ENCODE results near the gene CPD. TPM values are rescaled to one million over a fixed set of nuclear protein-coding genes. Genes with fewer than 3 reads are reported as not detected.

The CPD gene
- total RNA-seq, 2 experiments from 2014 or later: 18.6 to 23.3 TPM

DNA sequence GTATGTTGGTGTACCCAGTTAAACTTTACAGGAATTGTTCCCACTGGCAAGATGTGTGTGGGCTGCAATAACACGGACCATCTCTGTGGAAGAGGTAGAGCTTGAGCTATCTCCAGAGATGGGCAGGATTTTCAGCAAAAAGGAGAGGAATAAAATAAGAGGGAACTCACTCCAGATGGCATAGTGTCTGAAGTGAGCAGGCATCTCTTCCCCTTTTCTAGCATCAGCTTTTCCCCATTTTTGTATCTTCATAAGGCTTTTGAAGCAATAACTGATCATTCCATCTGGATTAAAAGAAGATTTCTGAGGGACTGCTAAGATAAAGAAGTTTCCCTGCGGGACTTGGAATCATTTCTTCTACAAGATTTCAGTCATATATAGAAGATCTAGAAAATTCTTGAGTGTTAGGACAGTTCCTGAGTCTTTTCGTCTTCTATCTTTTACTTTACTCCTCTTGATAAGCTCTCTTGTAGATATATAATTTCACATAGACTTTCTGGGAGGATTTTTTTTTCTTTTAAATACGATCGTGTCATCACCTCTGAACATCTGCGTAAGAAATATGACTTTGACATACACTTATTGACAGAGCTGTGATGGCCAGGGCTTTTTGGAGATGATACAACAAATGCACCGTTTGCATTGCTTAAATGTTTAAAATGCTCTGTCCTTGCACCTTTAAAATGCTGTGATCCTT, 2.1 kb downstream of the CPD start:
- Mint-ChIP-seq H3K27me3 (peaks cover 2% of the 10 kb centered on the region), H3K4me1 (peaks cover 50% of the 10 kb centered on the region), H3K9me3 (no peaks in the 10 kb centered on the region), H3K27ac (no peak overlapping the region), H3K4me3 (peak overlapping the region; percentile 87), H3K36me3 (peaks cover 5% of the 10 kb centered on the region)
- ATAC-seq (ENCODE audit: low read depth): no peak
- DNase-seq: no peak
- POLR2A ChIA-PET: interaction anchor here (0.5 kb wide), 1 partner anchor 17 kb away, joined by 4 read pairs; no protein-coding TSS in a partner anchor

DNA sequence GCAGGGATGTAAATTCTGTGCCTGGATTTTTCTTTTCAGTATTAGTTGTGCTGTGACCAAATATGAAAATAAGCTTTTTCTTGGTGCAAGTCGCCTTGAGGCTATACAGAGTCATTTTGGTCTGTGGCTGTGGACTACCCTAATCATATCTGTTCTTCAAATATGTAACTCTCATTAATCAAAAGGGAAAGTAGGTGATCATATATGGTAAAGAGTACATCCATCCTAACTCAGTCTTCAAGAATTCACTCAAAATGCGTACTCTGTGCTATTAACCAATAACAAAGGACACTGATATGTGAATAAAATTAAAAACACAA, 2.6 kb downstream of the CPD start:
- POLR2A ChIA-PET: interaction anchor here (0.5 to 0.6 kb wide), 2 partner anchors 17 to 76 kb away, joined by 3 to 4 read pairs; no protein-coding TSS in a partner anchor
- ATAC-seq (ENCODE audit: low read depth): no peak

DNA sequence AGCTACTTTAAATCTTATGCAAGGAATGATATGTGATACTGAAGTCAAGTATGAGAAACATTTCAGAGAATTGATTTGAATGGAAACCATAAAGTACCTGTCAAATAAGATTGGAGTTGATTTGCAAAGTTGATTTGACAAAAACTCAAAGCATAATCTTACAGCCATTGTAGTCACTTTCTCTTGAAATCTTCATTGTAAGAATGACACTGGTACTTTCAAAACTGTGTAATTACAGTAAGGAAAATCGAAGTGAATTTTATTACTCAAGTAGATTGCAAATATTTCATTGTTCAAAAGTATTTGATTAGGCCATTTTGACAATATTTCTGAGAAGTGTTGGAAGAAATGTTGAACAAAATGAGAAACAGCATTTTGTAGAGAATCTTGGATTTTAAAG, 3.6 kb downstream of the CPD start:
- Mint-ChIP-seq H3K36me3 (peaks cover 13% of the 10 kb centered on the region), H3K27me3 (no peaks in the 10 kb centered on the region), H3K9me3 (no peaks in the 10 kb centered on the region), H3K27ac (no peak overlapping the region), H3K4me3 (no peak overlapping the region), H3K4me1 (peaks cover 41% of the 10 kb centered on the region)
- DNase-seq: no peak
- no peak for ATAC-seq (ENCODE audit: low read depth)
- POLR2A ChIA-PET: no interaction called here

More for the DNA sequence above, 2.6 kb downstream of the CPD start:
- Mint-ChIP-seq H3K9me3 (no peaks in the 10 kb centered on the region), H3K27ac (no peak overlapping the region), H3K4me1 (peaks cover 50% of the 10 kb centered on the region), H3K27me3 (peaks cover 2% of the 10 kb centered on the region), H3K36me3 (peaks cover 8% of the 10 kb centered on the region), H3K4me3 (peak overlapping the region; percentile 51)
- no peak for DNase-seq

DNA sequence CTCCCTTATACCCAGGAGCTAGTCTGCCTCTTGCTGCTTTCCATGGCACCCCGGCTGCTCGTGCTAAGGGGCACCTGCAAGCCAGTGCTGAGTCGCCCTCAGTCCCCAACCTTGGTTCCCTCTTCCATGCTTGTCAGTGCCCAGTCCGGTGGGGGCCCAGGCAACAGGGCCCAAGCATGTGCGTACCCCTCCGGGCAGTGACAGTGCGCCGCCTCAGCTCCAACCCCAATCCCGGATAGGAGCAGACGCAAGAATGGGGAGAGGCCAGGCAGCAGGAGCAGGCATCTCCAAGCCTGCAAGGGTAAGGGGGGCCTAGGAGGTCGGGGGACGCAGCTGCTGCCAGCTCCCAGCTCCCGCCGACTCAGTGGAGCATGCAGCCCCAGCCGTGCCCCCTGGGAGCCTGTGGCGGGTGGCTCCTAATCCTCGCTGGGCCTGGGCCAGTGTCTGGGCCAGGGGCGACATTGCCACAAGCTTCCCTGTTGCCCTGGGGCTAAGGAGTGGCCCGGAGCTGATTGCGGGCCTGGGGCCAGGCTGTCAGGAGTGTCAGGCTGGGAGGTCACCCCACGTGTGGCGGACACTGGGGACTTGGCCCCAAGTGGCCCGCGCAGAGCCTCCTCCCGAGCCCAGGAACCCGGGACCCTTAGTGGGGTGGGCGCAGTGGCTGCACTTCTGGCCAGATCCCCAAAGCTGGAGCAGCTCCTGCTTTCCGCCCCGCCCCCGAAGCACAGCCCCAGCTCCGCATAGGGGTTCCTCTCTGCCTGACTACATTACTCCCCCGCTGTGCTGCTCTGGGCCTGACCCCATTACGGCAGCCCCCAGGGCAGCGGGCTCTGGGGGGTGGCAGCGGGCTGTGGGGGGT, 9.8 kb downstream of the CPD start:
- H3K4me3 Mint-ChIP-seq: no peak overlapping the region
- no peaks in the 10 kb centered on the region for H3K27me3 Mint-ChIP-seq
- H3K9me3 Mint-ChIP-seq: no peaks in the 10 kb centered on the region
- POLR2A ChIA-PET: no interaction called here
- H3K27ac Mint-ChIP-seq: no peak overlapping the region
- DNase-seq: no peak
- H3K36me3 Mint-ChIP-seq: peaks cover 20% of the 10 kb centered on the region
- peaks cover 4% of the 10 kb centered on the region for H3K4me1 Mint-ChIP-seq
- no peak for ATAC-seq (ENCODE audit: low read depth)

DNA sequence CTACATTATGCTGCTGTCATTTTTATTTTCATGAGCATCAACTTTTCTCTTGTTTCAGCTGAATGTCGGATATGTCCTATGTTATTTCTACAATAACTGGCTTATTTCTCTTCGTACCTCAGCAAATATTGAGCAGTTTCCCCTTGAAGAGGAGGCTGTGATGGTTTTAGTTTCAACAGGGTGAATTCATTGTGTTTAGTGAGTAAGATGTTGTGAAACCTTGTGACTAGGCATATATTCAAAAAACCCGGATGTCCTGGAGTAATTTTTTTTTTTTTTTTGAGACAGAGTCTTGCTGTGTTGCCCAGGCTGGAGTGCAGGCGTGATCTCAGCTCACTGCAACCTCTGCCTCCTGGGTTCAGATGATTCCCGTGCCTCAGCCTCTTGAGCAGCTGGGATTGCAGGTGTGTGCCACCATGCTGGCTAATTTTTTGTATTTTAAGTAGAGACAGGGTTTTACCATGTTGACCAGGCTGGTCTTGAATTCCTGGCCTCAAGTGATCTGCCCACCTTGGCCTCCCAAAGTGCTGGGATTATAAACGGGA, 11.1 kb downstream of the CPD start:
- no peak for DNase-seq
- no peak for ATAC-seq (ENCODE audit: low read depth)
- Mint-ChIP-seq H3K36me3 (peaks cover 23% of the 10 kb centered on the region), H3K4me3 (no peak overlapping the region), H3K27me3 (no peaks in the 10 kb centered on the region), H3K27ac (no peak overlapping the region), H3K9me3 (no peaks in the 10 kb centered on the region), H3K4me1 (peaks cover 1% of the 10 kb centered on the region)
- POLR2A ChIA-PET: no interaction called here

DNA sequence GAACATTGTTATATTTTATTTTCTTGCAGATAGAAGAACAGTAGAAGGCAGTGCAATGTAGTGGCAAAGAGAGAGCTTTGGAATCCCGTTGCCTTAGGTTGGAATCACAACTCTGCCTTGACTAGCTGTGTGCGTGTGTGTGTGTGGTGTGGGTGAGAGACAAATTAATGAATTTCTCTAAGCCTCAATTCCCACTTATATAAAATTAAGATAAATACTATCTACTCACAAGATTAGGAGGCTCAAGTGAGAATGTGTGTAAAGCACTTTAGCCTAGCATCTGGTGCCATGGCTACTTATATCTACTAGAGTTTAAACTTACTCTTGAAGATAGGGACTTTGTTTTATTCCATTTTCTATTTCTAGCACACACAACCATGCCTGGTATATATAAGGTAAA, 12.8 kb downstream of the CPD start:
- ATAC-seq (ENCODE audit: low read depth) (no peak), DNase-seq (no peak)
- Mint-ChIP-seq H3K4me1 (peaks cover 3% of the 10 kb centered on the region), H3K4me3 (no peak overlapping the region), H3K9me3 (no peaks in the 10 kb centered on the region), H3K27me3 (no peaks in the 10 kb centered on the region), H3K27ac (no peak overlapping the region), H3K36me3 (peaks cover 16% of the 10 kb centered on the region)
- POLR2A ChIA-PET: no interaction called here

DNA sequence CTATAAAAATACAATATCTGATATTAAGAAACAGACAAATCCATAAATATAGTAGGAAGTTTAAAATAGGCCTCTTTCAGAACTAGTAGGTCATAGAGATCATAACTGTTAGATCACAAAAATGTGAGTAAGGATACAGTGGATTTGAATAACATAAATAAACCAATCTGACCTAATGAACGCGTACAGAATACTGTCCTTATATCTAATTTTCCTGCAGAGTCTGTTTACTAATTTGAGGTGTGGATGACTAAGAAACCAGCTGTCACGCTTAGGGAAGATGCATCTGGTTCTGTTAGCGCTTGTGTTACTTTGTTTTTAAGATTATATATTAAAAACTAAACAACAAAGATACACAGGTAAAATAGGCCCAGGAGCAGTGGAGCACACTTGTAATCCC, 14.8 kb downstream of the CPD start:
- POLR2A ChIA-PET: no interaction called here
- H3K4me3 Mint-ChIP-seq: no peak overlapping the region
- DNase-seq: no peak
- H3K27ac Mint-ChIP-seq: no peak overlapping the region
- H3K9me3 Mint-ChIP-seq: no peaks in the 10 kb centered on the region
- H3K27me3 Mint-ChIP-seq: no peaks in the 10 kb centered on the region
- H3K4me1 Mint-ChIP-seq: peaks cover 3% of the 10 kb centered on the region
- no peak for ATAC-seq (ENCODE audit: low read depth)
- H3K36me3 Mint-ChIP-seq: peaks cover 15% of the 10 kb centered on the region

DNA sequence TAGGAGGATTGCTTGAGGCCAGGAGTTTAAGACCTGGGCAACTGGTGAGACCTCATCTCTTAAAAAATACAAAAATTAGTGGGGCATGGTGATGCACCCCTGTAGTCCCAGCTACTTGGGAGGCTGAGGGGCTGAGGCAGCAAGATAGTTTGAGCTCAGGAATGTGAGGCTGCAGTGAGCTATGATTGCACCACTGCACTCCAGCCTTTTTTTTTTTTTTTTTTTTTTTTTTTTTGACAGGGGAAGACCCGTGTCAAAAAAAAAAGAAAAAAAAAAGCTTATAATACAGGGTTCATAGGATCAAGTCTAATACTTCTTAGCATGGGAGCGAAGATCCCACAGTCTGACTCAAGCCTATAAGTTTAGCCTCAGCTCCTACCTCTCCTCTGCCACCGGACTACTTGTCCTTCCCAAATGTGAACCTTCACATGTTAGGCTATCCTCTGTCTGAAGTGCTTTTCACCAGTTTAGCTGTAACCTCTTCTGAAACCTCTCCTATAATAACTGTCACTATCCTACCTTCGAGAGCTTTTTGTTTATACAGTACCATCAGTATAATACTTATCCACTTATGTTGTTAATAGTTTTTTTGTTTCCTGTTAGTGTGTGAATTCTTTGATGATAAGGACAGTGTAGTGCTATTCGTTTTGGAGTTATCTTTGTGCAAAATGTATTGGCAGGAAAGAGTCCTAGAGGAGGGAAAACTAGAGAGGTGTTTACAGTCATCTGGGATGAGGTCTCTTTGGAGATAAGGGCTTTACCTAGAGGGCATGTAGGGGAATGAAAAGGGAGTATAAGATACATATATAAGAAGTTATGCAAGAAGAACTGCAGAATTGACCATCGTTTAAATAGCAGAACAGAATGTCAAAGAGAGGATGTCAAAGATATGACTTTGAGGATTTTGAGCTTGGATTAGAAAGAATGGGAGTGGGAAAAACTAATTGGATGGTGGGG, 15.5 kb downstream of the CPD start:
- Mint-ChIP-seq H3K9me3 (no peaks in the 10 kb centered on the region), H3K27ac (no peak overlapping the region), H3K4me3 (no peak overlapping the region), H3K4me1 (peaks cover 3% of the 10 kb centered on the region), H3K36me3 (peaks cover 15% of the 10 kb centered on the region), H3K27me3 (no peaks in the 10 kb centered on the region)
- no peak for DNase-seq
- POLR2A ChIA-PET: interaction anchor here (0.6 to 0.7 kb wide), 2 partner anchors 56 to 508 kb away, joined by 4 read pairs; no protein-coding TSS in a partner anchor
- ATAC-seq (ENCODE audit: low read depth): no peak

DNA sequence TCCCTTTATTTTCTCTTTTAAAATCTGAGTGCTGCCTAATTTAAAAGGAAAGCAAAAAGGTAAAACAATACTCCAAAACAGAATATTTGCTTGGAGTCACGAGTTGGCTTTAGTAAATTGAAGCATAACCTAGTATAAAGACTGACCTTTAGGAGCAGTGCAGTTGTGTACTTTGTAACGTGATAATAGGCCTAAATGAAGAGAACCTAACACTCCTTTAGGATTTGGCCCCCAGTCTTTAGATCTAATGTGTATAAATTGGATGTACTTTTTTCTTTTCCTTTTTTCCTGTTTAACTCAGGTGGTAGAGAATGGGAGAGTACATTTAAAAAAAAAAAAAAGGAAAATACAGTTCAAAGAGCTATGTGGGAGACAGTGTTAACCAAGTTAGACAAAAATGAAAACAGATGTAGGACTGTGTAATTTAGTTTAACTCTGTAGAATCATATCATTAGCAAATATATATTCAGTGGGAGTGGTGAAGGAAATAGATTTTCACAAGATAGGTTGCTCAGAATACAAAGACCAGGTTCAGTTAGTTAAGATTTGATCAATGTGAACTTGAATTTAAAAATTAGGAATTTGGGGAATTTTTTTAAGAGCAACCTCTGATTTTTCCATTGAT, 16.8 kb downstream of the CPD start:
- POLR2A ChIA-PET: interaction anchor here (0.7 kb wide), 1 partner anchor 57 kb away, joined by 4 read pairs; no protein-coding TSS in a partner anchor

DNA sequence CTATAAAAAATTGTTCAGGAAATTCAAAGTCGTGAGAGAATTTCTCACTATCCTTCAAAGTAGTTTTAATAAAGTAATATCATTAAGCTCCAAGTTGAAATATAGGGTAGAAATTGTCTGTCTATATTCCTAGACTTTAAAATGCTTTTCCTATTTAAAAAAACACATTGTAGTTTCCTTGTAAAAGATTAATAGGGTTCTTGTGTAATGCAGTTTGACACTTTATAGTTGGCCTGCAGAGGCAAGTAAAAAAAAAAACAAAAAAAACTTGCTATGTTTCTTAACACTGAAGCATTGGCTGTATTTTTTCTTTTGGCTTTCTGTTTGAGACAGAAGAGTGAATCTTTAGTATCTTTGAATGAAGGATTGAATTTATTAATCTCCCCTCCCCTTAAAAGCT, 17.4 kb downstream of the CPD start:
- Mint-ChIP-seq H3K27ac (no peak overlapping the region), H3K36me3 (peaks cover 12% of the 10 kb centered on the region), H3K27me3 (no peaks in the 10 kb centered on the region), H3K4me1 (peaks cover 3% of the 10 kb centered on the region), H3K4me3 (no peak overlapping the region), H3K9me3 (no peaks in the 10 kb centered on the region)
- no peak for DNase-seq
- ATAC-seq (ENCODE audit: low read depth): no peak
- POLR2A ChIA-PET: no interaction called here

More for the DNA sequence above, 16.8 kb downstream of the CPD start:
- H3K36me3 Mint-ChIP-seq: peaks cover 14% of the 10 kb centered on the region
- peaks cover 3% of the 10 kb centered on the region for H3K4me1 Mint-ChIP-seq
- H3K27ac Mint-ChIP-seq: no peak overlapping the region
- no peak overlapping the region for H3K4me3 Mint-ChIP-seq
- no peaks in the 10 kb centered on the region for H3K9me3 Mint-ChIP-seq
- ATAC-seq (ENCODE audit: low read depth) (no peak), DNase-seq (no peak)
- H3K27me3 Mint-ChIP-seq: no peaks in the 10 kb centered on the region

DNA sequence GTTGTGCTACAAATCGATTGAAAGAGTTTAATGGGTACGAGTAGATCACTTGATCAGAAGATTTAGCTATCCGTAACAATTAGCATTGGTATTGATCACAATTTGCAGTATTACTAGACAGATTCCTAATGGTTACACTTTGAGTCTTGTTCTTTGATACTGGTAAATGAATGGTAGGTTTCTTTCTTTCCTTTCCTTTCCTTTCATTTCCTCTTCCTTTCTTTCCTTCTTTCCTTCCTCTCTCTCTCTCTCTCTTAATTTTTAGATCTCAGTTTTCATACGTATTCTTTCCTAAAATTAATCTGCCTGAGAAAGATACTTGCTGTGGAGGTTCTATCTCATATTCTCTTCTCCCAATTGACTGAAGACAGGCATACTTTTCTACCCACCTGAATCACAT, 17.9 kb downstream of the CPD start:
- H3K9me3 Mint-ChIP-seq: no peaks in the 10 kb centered on the region
- no peak overlapping the region for H3K4me3 Mint-ChIP-seq
- peaks cover 3% of the 10 kb centered on the region for H3K4me1 Mint-ChIP-seq
- DNase-seq (no peak), ATAC-seq (ENCODE audit: low read depth) (no peak)
- POLR2A ChIA-PET: no interaction called here
- H3K27ac Mint-ChIP-seq: no peak overlapping the region
- peaks cover 11% of the 10 kb centered on the region for H3K36me3 Mint-ChIP-seq
- no peaks in the 10 kb centered on the region for H3K27me3 Mint-ChIP-seq

DNA sequence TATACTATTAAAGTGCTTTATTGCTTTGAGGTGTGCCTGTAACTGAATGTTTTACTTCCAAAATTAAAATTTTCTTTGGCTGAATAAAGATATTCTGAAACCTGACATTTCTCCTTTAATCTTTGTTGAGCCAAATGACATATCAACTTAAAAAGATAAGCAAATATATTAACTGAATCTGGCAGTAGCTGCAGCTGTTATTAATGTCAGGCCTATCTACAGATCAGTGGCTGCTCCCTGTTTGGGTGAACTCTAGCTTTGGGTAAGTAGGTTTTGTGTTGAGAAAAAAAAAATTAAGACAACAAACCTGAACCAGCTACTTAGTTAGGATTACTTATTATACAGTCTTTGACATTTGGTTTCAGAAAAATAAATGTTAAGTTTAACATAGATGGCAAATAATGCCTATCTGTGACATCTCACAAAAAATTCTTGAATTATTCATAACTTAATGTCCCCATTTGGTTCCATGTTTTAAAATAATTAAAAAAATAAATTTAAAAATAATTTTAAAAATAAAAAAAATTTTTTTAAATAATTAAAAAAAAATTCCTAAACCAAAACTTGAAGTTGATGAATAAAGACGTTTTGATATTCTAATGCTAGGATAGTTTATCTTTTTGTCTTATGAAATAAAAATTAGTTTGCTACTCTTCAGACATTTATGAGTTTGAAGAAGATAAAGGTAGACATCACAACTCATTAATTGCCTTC, 19.8 kb downstream of the CPD start:
- H3K36me3 Mint-ChIP-seq: peaks cover 18% of the 10 kb centered on the region
- POLR2A ChIA-PET: no interaction called here

More for the DNA sequence above, 19.8 kb downstream of the CPD start:
- no peak overlapping the region for H3K27ac Mint-ChIP-seq
- H3K4me3 Mint-ChIP-seq: no peak overlapping the region
- ATAC-seq (ENCODE audit: low read depth) (no peak), DNase-seq (no peak)
- H3K9me3 Mint-ChIP-seq: peaks cover 2% of the 10 kb centered on the region
- H3K27me3 Mint-ChIP-seq: no peaks in the 10 kb centered on the region
- H3K4me1 Mint-ChIP-seq: peaks cover 3% of the 10 kb centered on the region
